KOPT-K1 (cell line): ENCODE results near the gene SEMA5B.
A peak's percentile ranks its signal among the peaks of the same experiment; 100 is the strongest.

ENCODE experiments used
- H3K27ac ChIP-seq: fragments of 200-600 bp; sonication (generic); 2 replicates; pipeline ENCODE4 v1.5.1; 2016; ENCODE audit warnings: antibody characterized with exemption, mild to moderate bottlenecking, low read depth, low read length; ENCODE audit not compliant: poor library complexity, severe bottlenecking
- H3K36me3 ChIP-seq: fragments of 200-600 bp; sonication (generic); 2 replicates; pipeline ENCODE4 v1.5.1; 2017; ENCODE audit warnings: antibody characterized with exemption, mild to moderate bottlenecking, low read length, moderate library complexity; ENCODE audit not compliant: insufficient read depth
- H3K9me3 ChIP-seq: fragments of 200-600 bp; sonication (generic); 2 replicates; pipeline ENCODE4 v1.5.1; 2017; ENCODE audit warnings: antibody characterized with exemption, low read length, mild to moderate bottlenecking; ENCODE audit not compliant: insufficient read depth, poor library complexity, severe bottlenecking

SEMA5B gene, protein sequence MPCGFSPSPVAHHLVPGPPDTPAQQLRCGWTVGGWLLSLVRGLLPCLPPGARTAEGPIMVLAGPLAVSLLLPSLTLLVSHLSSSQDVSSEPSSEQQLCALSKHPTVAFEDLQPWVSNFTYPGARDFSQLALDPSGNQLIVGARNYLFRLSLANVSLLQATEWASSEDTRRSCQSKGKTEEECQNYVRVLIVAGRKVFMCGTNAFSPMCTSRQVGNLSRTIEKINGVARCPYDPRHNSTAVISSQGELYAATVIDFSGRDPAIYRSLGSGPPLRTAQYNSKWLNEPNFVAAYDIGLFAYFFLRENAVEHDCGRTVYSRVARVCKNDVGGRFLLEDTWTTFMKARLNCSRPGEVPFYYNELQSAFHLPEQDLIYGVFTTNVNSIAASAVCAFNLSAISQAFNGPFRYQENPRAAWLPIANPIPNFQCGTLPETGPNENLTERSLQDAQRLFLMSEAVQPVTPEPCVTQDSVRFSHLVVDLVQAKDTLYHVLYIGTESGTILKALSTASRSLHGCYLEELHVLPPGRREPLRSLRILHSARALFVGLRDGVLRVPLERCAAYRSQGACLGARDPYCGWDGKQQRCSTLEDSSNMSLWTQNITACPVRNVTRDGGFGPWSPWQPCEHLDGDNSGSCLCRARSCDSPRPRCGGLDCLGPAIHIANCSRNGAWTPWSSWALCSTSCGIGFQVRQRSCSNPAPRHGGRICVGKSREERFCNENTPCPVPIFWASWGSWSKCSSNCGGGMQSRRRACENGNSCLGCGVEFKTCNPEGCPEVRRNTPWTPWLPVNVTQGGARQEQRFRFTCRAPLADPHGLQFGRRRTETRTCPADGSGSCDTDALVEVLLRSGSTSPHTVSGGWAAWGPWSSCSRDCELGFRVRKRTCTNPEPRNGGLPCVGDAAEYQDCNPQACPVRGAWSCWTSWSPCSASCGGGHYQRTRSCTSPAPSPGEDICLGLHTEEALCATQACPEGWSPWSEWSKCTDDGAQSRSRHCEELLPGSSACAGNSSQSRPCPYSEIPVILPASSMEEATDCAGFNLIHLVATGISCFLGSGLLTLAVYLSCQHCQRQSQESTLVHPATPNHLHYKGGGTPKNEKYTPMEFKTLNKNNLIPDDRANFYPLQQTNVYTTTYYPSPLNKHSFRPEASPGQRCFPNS

DNA sequence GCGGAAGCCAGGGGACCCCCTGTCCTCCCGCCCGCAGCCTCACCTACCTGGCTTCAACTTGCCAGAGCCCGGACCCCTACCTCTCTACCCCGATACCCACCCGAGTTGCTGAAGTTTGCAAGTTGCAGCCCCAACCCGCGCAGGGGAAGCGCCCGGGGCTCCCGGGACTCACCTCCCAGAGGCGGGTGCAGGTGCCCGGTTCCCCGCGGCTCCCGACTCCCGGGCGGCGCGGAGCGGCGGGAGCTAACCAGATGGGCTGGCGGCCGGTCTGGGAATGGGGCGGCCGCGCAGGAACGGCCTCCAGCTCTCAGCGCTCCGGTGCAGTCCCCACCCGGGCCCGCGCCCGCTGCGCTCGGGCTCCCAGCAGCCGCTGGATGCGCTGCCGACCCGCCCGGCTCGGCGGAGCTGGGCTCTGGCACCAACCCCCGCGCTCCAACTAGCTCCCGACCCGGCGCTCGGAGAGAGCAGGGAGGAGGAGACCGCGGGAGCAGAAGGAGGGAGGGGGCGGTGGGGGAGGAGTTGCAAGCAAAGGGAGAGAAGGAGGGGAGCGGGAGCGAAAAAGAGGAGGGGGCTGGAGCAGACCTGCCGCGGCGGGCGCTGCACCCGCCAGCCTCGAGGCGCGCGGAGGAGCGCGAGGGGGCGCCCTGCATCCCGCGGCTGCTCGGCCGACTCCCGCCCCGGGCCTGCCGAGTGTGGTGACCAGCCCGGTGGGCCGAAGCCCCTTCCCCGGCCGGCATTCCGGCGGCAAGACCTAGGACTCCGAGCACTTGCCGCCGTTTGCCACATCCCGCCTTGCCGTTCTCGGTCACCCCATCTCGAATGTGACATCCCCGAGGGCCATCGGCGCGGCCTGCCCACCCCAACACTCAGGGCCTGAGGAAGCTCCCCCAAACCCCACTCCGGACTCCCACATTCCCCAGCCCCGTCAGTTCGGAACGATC, at the start of gene SEMA5B:
TSS of gene SEMA5B (minus strand) at position 472 of the 941 bp plus-strand sequence. CDS start 66,500 bp downstream, outside the sequence.
- no peak within 1 kb of the TSS for H3K27ac ChIP-seq
- H3K9me3 ChIP-seq: no peaks in the 10 kb centered on the region
- no peaks in the 10 kb centered on the region for H3K36me3 ChIP-seq

DNA sequence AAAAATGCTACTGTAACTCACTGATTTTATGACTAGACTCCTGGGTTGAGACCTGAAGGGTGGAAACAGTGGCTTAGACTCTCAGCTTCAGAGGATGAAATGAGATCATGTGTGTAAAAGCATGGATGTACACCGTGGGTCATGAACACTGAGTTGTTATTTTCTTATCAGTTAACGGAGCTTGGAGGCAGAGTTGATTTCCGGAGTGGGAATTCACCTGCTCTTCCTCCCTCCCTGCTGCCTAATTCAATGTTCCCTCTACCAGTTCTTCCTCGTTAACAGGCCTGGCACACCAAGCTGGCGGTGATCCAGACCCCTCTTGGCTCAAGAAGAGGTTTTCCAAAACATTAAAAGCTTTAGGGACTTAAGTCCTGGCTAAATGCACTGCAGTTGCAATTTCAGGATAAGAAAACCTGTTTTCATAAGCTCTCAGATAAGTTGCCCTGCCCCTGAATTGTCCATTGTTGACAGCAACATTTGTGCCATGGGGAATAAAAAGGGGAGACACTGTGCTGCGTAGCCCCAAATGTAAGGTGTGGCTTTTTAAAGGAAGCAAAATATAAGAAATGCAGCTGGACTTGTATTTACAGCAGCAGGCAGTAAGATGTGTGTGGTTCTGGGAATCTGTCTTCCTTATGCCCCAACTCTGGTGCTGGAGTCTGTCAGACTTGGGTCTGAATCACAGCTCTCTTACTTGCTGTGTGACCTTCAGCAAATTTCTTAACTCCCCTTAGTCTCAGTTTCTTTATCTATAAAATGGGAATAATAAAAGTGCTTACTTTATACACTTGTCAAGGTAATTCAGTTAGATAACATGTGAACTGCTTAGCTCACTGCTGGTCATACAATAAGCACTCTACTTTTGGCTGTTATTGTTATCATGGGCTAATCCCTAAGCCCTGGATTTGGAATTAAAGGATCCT, 49.2 kb upstream of the SEMA5B start:
- no peak overlapping the region for H3K27ac ChIP-seq
- H3K36me3 ChIP-seq: no peaks in the 10 kb centered on the region

DNA sequence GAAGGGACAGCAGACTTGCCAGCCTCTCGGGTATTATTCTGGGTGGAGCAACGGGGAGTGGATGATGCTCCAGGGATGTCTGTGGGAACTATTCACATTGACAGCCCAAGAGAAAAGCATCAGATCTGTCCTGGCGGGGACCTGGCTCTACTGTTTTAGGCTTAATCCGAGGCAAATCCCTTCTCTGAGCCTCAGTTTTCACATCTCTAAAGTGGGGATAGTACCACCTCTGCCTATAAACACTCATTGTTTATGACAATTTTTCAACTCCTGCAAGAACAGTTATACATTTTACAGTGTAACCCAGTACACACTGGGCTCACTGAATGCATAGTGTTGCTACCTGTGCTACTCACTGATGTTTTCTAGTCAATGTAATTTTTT, 48.5 kb upstream of the SEMA5B start:
- no peaks in the 10 kb centered on the region for H3K36me3 ChIP-seq
- no peaks in the 10 kb centered on the region for H3K9me3 ChIP-seq
- no peak overlapping the region for H3K27ac ChIP-seq

More for the DNA sequence above, 49.2 kb upstream of the SEMA5B start:
- H3K9me3 ChIP-seq: no peaks in the 10 kb centered on the region

DNA sequence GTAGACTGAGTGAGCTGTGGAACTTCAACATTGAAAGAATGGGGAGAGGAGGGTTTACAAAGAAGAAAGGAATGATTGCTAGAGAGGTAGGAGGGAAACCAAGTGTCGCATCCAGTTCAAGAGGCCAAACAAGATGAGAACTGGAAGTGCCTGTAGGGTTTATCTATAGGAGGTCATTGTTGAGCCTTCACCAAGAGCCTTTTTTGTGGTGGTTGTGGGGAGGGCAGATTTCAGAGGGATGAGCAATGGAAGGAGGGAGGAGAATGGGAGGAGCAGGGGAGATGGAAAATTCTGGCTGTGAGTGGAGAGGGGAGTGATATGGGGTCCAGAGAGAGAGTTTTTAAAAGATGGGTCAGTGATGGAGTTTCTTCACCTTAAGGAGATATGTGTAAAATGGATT, 47.8 kb upstream of the SEMA5B start:
- Histone ChIP-seq H3K36me3 (no peaks in the 10 kb centered on the region), H3K27ac (no peak overlapping the region), H3K9me3 (no peaks in the 10 kb centered on the region)

DNA sequence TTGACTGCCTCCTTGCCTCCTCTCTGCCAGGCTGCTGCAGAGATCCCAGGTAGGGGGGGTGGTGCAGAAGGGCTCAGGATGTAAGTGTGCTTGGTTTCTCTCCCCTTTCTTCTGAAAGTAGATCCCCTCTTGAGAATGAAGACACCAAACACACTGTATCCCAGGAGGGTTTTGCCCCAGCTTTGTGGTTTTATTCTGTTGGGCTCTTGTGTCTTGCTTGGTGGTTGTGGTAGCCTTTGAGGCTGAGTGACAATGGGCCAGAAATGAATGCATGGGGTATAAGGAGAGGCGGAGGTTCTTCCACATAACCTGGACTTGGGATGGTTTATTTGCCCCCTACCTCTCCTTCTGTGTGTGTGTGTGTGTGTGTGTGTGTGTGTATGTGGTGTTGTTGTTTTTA, 45.0 kb upstream of the SEMA5B start:
- Histone ChIP-seq H3K27ac (no peak overlapping the region), H3K9me3 (no peaks in the 10 kb centered on the region), H3K36me3 (no peaks in the 10 kb centered on the region)

DNA sequence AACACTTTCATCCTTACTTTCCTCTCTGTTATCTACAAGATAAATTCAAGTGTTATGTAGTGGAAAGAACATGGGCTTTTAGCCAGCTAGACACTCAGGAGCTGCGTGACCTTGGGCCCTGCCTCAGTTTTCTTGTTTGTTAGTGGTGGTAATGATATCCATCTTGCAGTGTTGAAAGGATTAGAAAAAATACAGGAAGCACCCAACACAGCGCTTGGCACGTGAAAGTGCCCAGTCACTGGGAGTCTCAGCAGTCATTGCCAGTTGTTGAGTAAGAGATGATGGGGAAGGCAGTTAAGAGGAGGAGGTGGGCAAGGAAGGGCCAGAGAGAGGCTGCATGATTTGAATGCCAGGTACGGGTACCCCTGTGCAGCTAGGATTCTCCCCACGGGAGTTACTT, 44.6 kb upstream of the SEMA5B start:
- no peak overlapping the region for H3K27ac ChIP-seq
- H3K9me3 ChIP-seq: no peaks in the 10 kb centered on the region
- no peaks in the 10 kb centered on the region for H3K36me3 ChIP-seq

DNA sequence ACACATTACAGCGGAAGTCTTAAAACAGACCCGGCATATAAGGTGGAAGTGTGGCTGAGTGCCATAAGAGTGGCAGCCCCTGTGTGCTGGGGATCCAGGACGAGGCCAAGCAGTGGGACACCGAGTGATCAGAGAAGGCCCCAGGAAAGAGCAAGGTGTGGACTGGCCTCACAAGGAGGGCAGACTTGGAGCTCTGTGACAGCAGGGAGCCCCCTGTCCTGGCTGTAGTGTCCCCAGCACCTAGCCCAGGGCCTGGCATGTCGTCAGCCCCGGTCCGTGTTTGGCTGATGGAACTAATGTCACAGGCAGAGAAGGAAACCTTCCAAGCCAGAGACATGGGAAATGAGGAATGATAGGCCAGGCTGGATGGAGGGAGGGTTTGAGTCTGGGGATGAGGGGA, 44.0 kb upstream of the SEMA5B start:
- no peaks in the 10 kb centered on the region for H3K9me3 ChIP-seq
- H3K27ac ChIP-seq: no peak overlapping the region

DNA sequence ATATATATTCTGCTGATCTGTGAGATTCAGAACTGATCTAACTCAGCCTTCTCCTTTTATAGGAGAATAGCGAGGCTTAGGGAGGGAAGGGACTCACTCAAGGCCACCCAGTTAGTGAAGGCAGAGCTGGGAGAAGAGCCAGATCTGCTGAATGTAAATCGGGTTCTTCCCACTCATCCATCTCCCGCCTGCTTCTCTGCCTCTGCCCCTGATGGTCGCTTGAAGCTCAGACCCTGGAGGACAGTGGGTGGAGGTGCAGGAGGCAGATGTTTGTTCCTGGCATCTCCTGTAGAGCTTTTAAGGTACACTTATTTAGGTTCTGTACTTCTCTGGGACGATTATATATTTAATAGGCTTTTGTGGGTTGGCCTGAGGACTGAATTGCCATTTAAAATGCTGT, 43.6 kb upstream of the SEMA5B start:
- Histone ChIP-seq H3K9me3 (no peaks in the 10 kb centered on the region), H3K36me3 (no peaks in the 10 kb centered on the region), H3K27ac (no peak overlapping the region)

More for the DNA sequence above, 44.0 kb upstream of the SEMA5B start:
- no peaks in the 10 kb centered on the region for H3K36me3 ChIP-seq

DNA sequence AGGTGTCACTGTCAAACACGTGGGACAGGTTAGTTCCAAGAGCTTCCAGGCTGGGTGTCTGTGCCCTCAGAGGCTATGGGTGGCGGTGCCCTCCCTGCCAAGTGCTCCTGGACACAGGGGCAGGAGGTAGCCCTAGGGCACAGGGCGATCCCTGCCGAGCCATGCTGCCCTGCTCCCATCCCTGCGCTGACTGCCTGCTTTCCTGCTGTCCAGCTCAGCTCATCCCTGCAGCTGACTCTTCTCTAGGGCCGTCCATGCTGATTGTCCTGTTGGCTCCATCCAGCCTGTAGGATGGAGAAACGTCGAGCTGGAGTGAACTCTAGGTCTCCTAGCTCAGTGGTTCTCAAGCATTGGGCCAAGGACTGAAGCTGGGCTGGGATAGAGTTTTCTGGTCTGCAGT, 42.9 kb upstream of the SEMA5B start:
- Histone ChIP-seq H3K9me3 (no peaks in the 10 kb centered on the region), H3K36me3 (no peaks in the 10 kb centered on the region), H3K27ac (no peak overlapping the region)

DNA sequence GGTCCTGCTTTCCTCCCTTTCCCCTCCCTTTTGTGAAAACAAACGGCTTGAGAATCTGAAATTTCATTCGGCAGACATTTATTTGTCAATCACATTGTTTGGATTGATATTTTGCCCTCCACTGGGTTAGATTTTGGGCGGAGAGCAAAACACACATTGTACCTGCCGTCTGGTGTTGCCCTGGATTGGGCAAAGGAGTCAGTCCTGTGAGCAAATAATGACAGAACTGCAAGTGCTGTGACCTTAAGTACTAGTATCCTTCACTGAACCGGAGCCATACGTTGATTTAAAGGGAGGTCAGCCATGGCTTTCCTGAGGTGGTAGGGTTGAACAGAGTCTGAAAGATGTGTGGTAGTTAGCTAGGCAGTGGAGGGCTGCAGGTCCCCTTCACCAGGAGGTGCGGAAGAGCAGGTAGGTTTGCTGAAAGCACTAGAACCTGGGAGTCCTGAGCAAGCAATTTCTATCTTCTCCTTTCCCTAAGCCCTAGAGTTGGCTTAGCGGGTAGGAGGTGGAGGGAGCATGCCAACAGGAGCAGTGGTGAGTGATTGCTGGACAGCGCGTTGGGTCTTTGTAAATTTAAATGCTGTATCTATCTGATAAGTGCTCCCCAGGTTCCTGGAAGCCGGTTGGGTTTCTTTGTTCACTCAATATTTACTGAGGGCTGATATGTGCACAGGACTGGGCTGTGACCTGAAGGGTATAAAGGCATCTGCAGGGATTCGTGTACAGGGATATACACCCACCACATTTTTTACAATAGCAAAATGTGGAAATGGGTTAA, 41.2 kb upstream of the SEMA5B start:
- Histone ChIP-seq H3K36me3 (no peaks in the 10 kb centered on the region), H3K9me3 (no peaks in the 10 kb centered on the region), H3K27ac (no peak overlapping the region)

DNA sequence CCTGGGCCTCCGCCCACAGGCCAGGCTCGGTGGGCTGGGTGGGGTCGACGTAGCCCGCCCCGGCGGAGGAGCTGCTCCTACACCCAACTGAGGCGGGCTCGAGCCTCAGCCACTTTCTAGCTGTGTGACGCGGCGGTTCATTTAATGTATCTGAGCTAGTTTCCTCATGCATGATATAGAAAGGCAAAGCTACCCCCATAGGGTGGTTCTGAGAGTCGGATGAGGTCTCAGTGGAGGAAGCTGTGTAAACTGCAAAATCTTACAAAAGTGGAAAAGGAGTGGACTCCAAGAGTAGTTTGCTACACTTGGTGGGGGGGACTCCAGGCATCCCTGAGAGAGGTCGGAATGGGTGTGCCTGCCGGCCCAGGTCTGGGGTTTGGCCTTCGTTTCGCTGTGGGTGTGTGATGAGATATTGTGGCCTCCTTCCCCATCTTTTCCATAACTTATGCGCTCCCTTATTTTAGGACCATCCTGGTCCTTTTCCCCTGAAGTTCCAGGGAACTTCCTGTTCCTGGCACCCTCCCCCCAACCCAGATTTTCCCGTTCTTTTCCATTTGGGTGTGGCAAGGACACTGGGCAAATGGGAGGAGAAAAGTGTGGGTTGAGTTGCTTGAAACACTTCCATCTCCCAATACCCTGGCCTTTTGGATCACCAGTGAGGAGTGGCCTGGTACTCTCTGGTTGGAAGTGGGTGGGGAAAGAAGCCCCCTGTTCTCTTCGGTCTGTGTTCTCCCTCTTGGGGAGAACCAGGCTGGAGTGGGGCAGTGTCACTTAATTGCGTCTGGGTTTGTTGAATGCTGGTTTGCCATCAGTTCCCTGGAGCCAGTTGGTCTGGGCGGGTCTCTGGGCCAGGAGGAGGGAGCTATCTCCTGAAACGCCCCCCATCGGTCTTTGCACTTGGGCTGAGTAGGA, 40.4 kb upstream of the SEMA5B start:
- peak overlapping the region; percentile 53 for H3K27ac ChIP-seq

More for the DNA sequence above, 40.4 kb upstream of the SEMA5B start:
- Histone ChIP-seq H3K9me3 (no peaks in the 10 kb centered on the region), H3K36me3 (no peaks in the 10 kb centered on the region)
